IMR-90 (cell line): ENCODE measurements around the gene CDRT4. TPM values are rescaled to one million over a fixed set of nuclear protein-coding genes. Genes with fewer than 3 reads are reported as not detected.

Experiments
- ATAC-seq: fragments of 200-7000 bp; cut with Tn5 transposase; 2 replicates; pipeline ENCODE4 v1.9.1; 2020; ENCODE audit warnings: low read depth, mild to moderate bottlenecking, moderate library complexity
- BruUV-seq: library from RNA; stranded (reverse); fragments of 400-500 nt; replicated peaks from 2 replicates; lab custom pipeline; 2021; lab: Mats Ljungman, UMichigan
- CTCF ChIA-PET: fragments of 300-600 bp; formaldehyde crosslinking; extraction: SDS; loops from one replicate; lab custom pipeline; 2021; ENCODE audit warnings: antibody characterized with exemption; lab: Yijun Ruan, JAX
- POLR2A ChIA-PET: fragments of 300-600 bp; sonication (Branson Sonifier 250); formaldehyde crosslinking; loops from one replicate; lab custom pipeline; 2022; ENCODE audit warnings: antibody characterized with exemption; ENCODE audit not compliant: unreplicated experiment; lab: Charles Lee
- DNase-seq: peaks from one replicate; pipeline ENCODE4 v3.0.0; 2013
- H2AFZ ChIP-seq: replicated peaks from 2 replicates; pipeline ENCODE3; 2013; ENCODE audit warnings: low read length, mild to moderate bottlenecking; ENCODE audit not compliant: poor library complexity
- H2AK5ac ChIP-seq: 2 replicates; pipeline ENCODE4 v1.6.1; 2013; ENCODE audit warnings: low read depth, low read length, inconsistent platforms
- H2AK9ac ChIP-seq: replicated peaks from 2 replicates; pipeline ENCODE3; 2013; ENCODE audit warnings: mild to moderate bottlenecking, low read depth, low read length, moderate library complexity; ENCODE audit not compliant: poor library complexity
- H2BK120ac ChIP-seq: 2 replicates; pipeline ENCODE4 v1.6.1; 2013; ENCODE audit warnings: low read depth, low read length, inconsistent platforms
- H2BK15ac ChIP-seq: 3 replicates; pipeline ENCODE4 v1.6.1; 2013; ENCODE audit warnings: low read depth, low read length, inconsistent platforms
- H2BK20ac ChIP-seq: 2 replicates; pipeline ENCODE4 v1.6.1; 2013; ENCODE audit warnings: low read depth, mild to moderate bottlenecking, inconsistent platforms, low read length, moderate library complexity
- H2BK5ac ChIP-seq: 2 replicates; pipeline ENCODE4 v1.6.1; 2013; ENCODE audit warnings: mild to moderate bottlenecking, low read depth, low read length, inconsistent platforms; ENCODE audit not compliant: poor library complexity, severe bottlenecking
- H3K14ac ChIP-seq: replicated peaks from 2 replicates; pipeline ENCODE4 v1.6.1; 2013; ENCODE audit warnings: low read depth, low read length, inconsistent platforms
- H3K18ac ChIP-seq: 2 replicates; pipeline ENCODE4 v1.6.1; 2013; ENCODE audit warnings: low read depth, low read length, control low read depth
- H3K23ac ChIP-seq: 2 replicates; pipeline ENCODE4 v1.6.1; 2013; ENCODE audit warnings: low read depth, low read length, inconsistent platforms
- H3K27ac ChIP-seq: 2 replicates; pipeline ENCODE4 v1.5.1; 2013; ENCODE audit warnings: mild to moderate bottlenecking, control low read depth, low read length; ENCODE audit not compliant: insufficient read depth
- H3K27me3 ChIP-seq: 2 replicates; pipeline ENCODE4 v1.6.1; 2013; ENCODE audit warnings: low read length; ENCODE audit not compliant: control insufficient read depth, insufficient read depth
- H3K36me3 ChIP-seq: 2 replicates; pipeline ENCODE4 v1.6.1; 2013; ENCODE audit warnings: low read length, mixed read lengths; ENCODE audit not compliant: control insufficient read depth, insufficient read depth
- H3K4ac ChIP-seq: 2 replicates; pipeline ENCODE4 v1.6.1; 2013; ENCODE audit warnings: low read depth, low read length, inconsistent platforms
- H3K4me1 ChIP-seq: 2 replicates; pipeline ENCODE4 v1.6.1; 2013; ENCODE audit warnings: low read length, mixed read lengths; ENCODE audit not compliant: control insufficient read depth, insufficient read depth
- H3K4me2 ChIP-seq: 2 replicates; pipeline ENCODE4 v1.6.1; 2013; ENCODE audit warnings: low read depth, mild to moderate bottlenecking, control low read depth, low read length, moderate library complexity
- H3K4me3 ChIP-seq: 2 replicates; pipeline ENCODE4 v1.5.1; 2013; ENCODE audit warnings: low read depth, mild to moderate bottlenecking, control low read depth, low read length, moderate library complexity; ENCODE audit not compliant: insufficient read depth
- H3K56ac ChIP-seq: 2 replicates; pipeline ENCODE4 v1.6.1; 2013; ENCODE audit warnings: low read length, inconsistent platforms; ENCODE audit not compliant: insufficient read depth; ENCODE audit errors: extremely low read depth
- H3K79me1 ChIP-seq, 2 experiments: 2 replicates each; pipeline ENCODE4 v1.6.1; 2013; ENCODE audit warnings: low read length in 2 of 2, inconsistent platforms in 1 of 2, low read depth in 1 of 2
- H3K9ac ChIP-seq: 2 replicates; pipeline ENCODE4 v1.6.1; 2013; ENCODE audit warnings: low read depth, low read length, control low read depth
- H3K9me1 ChIP-seq: 2 replicates; pipeline ENCODE4 v1.6.1; 2013; ENCODE audit warnings: low read length, inconsistent platforms; ENCODE audit not compliant: insufficient read depth
- H3K9me3 ChIP-seq: 2 replicates; pipeline ENCODE4 v1.6.1; 2013; ENCODE audit warnings: low read length; ENCODE audit not compliant: control insufficient read depth, insufficient read depth
- H4K20me1 ChIP-seq: 2 replicates; pipeline ENCODE4 v1.6.1; 2013; ENCODE audit warnings: low read length, inconsistent platforms; ENCODE audit not compliant: insufficient read depth
- H4K5ac ChIP-seq: 2 replicates; pipeline ENCODE4 v1.6.1; 2013; ENCODE audit warnings: mild to moderate bottlenecking, low read depth, low read length, control low read depth
- H4K8ac ChIP-seq, 2 experiments: 2 replicates each; pipeline ENCODE4 v1.6.1; 2013; ENCODE audit warnings: low read depth in 2 of 2, low read length in 2 of 2, control low read depth in 1 of 2, inconsistent platforms in 1 of 2
- H4K91ac ChIP-seq: 2 replicates; pipeline ENCODE4 v1.6.1; 2013; ENCODE audit warnings: low read depth, low read length, inconsistent platforms; ENCODE audit not compliant: insufficient read depth
- BHLHE40 ChIP-seq: fragments of 150-350 bp; IDR thresholded peaks from 2 replicates; pipeline ENCODE4 v1.6.1; 2016; ENCODE audit warnings: mild to moderate bottlenecking, low read depth, low read length
- CHD1 ChIP-seq: IDR thresholded peaks from 2 replicates; pipeline ENCODE4 v1.6.1; 2012; ENCODE audit warnings: low read depth, low read length, improper control_type of control experiment
- FOS ChIP-seq: fragments of 150-350 bp; IDR thresholded peaks from 2 replicates; pipeline ENCODE4 v1.6.1; 2016; ENCODE audit warnings: low read depth, low read length
- MAFK ChIP-seq: IDR thresholded peaks from 2 replicates; pipeline ENCODE4 v1.6.1; 2012; ENCODE audit warnings: low read depth, low read length, improper control_type of control experiment
- MXI1 ChIP-seq: IDR thresholded peaks from 2 replicates; pipeline ENCODE4 v1.6.1; 2012; ENCODE audit warnings: low read depth, mild to moderate bottlenecking, low read length, moderate library complexity, borderline replicate concordance
- NFE2L2 ChIP-seq: fragments of 150-350 bp; IDR thresholded peaks from 2 replicates; pipeline ENCODE4 v1.6.1; 2016; ENCODE audit warnings: low read depth, mild to moderate bottlenecking, low read length
- POLR2A ChIP-seq: IDR thresholded peaks from 2 replicates; pipeline ENCODE4 v1.6.1; 2012; ENCODE audit warnings: mild to moderate bottlenecking, low read depth, low read length
- RAD21 ChIP-seq: IDR thresholded peaks from 2 replicates; pipeline ENCODE4 v1.6.1; 2012; ENCODE audit warnings: low read length, improper control_type of control experiment
- RCOR1 ChIP-seq: IDR thresholded peaks from 2 replicates; pipeline ENCODE4 v1.6.1; 2012; ENCODE audit warnings: mild to moderate bottlenecking, low read length, improper control_type of control experiment; ENCODE audit not compliant: insufficient replicate concordance
- RFX5 ChIP-seq: IDR thresholded peaks from 2 replicates; pipeline ENCODE4 v1.8.0; 2012; ENCODE audit warnings: low read depth, mild to moderate bottlenecking, low read length, moderate library complexity
- WGBS, 2 experiments: methylation state at CpG; one replicate each; pipeline versions ENCODE4 v1.1.5 to v1.1.7; 2013; ENCODE audit warnings: missing lambda C conversion rate in 2 of 2; ENCODE audit not compliant: insufficient read length in 1 of 2; ENCODE audit errors: extremely low coverage in 2 of 2; 5-methylcytosine and 5-hydroxymethylcytosine counted together
- dilution Hi-C: fragments of 300-500 bp; cut with HindIII; formaldehyde crosslinking; loops from one replicate; pipeline ENCODE4 v1.14.3; 2018; ENCODE audit warnings: low sequenced_read_pairs; ENCODE audit not compliant: unreplicated experiment
- in situ Hi-C: fragments of 300-500 bp; cut with MboI; formaldehyde crosslinking; loops from 3 replicates; pipeline ENCODE4 v1.14.3; 2019; ENCODE audit warnings: low sequenced_read_pairs, inconsistent platforms, mixed read lengths
- intact Hi-C: fragments of 100-400 bp; cut with micrococcal nuclease; formaldehyde crosslinking; loops from 2 replicates; pipeline ENCODE4 v1.10.0; 2022
- polyA plus RNA-seq, 3 experiments: library from polyadenylated mRNA; depleted of rRNA; stranded (reverse); fragments of >200 nt; gene quantifications; 2 replicates each; pipeline ENCODE4 v1.2.3, GENCODE V29; 2012; ENCODE audit warnings: low replicate concordance in 1 of 3
- total RNA-seq: library from RNA; depleted of rRNA; stranded (reverse); fragments of >200 nt; gene quantifications from 2 replicates; pipeline ENCODE4 v1.2.3, GENCODE V29; 2012
- TF ChIP-seq, protein P1 (sequence below): fragments of 150-350 bp; IDR thresholded peaks from 2 replicates; pipeline ENCODE4 v1.6.1; 2016; ENCODE audit warnings: low read depth, mild to moderate bottlenecking, low read length, moderate library complexity, borderline replicate concordance
- TF ChIP-seq, protein P2 (sequence below): fragments of 150-350 bp; IDR thresholded peaks from 2 replicates; pipeline ENCODE4 v1.6.1; 2017; ENCODE audit warnings: mild to moderate bottlenecking, antibody characterized with exemption, low read length, low read depth

CDRT4 gene
- total and polyA plus RNA-seq, 2 of the 4 experiments (the other 2 are of a cell fraction): 0.90 to 3.7 TPM

- no peak for ATAC-seq
- no peak overlapping the region for H2AK5ac ChIP-seq
- intact Hi-C loops: no loop called here
Observed at GRCh38 chr17:15478845-15479244, 11.4 kb upstream of the CDRT4 start.

More at GRCh38 chr17:15478845-15479244, 11.4 kb upstream of the CDRT4 start:
- Histone ChIP-seq H3K79me1 (no peaks in the 10 kb centered on the region), H3K36me3 (no peaks in the 10 kb centered on the region), H4K20me1 (no peaks in the 10 kb centered on the region), H4K5ac (no peak overlapping the region), H3K4ac (no peak overlapping the region), H4K91ac (no peak overlapping the region), H2BK15ac (no peak overlapping the region), H3K23ac (no peak overlapping the region), H3K27ac (no peak overlapping the region), H3K27me3 (no peaks in the 10 kb centered on the region), H3K4me3 (no peak overlapping the region), H2BK20ac (no peak overlapping the region), H2AFZ (no peak overlapping the region), H4K8ac (no peak overlapping the region), H2AK9ac (peak overlapping the region; percentile 33), H2BK5ac (no peak overlapping the region), H3K9me3 (no peaks in the 10 kb centered on the region), H2BK120ac (no peak overlapping the region), H3K56ac (no peak overlapping the region), H3K4me1 (peaks cover 8% of the 10 kb centered on the region), H3K9me1 (peaks cover 6% of the 10 kb centered on the region; the same call in 1 of the 2 replicates), H3K14ac (no peak overlapping the region), H3K9ac (no peak overlapping the region), H3K18ac (no peak overlapping the region; the same call in 1 of the 2 replicates), H3K4me2 (no peak overlapping the region)
- dilution Hi-C loops: no loop called here
- TF ChIP-seq, protein P1, sequence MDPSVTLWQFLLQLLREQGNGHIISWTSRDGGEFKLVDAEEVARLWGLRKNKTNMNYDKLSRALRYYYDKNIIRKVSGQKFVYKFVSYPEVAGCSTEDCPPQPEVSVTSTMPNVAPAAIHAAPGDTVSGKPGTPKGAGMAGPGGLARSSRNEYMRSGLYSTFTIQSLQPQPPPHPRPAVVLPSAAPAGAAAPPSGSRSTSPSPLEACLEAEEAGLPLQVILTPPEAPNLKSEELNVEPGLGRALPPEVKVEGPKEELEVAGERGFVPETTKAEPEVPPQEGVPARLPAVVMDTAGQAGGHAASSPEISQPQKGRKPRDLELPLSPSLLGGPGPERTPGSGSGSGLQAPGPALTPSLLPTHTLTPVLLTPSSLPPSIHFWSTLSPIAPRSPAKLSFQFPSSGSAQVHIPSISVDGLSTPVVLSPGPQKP: no peak
- TF ChIP-seq POLR2A (no peak), RFX5 (no peak), FOS (no peak), RCOR1 (no peak), MAFK (no peak), RAD21 (no peak), MXI1 (no peak), NFE2L2 (no peak), BHLHE40 (no peak), CHD1 (no peak)
- TF ChIP-seq, protein P2, sequence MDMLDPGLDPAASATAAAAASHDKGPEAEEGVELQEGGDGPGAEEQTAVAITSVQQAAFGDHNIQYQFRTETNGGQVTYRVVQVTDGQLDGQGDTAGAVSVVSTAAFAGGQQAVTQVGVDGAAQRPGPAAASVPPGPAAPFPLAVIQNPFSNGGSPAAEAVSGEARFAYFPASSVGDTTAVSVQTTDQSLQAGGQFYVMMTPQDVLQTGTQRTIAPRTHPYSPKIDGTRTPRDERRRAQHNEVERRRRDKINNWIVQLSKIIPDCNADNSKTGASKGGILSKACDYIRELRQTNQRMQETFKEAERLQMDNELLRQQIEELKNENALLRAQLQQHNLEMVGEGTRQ: no peak
- WGBS, 2 experiments: 100% methylated on average over 2 of the region's 5 CpGs; no CpG with 5 or more reads in 1 of the 2 experiments
- CTCF ChIA-PET: no interaction called here
- DNase-seq: no peak
- in situ Hi-C loops: no loop called here
- POLR2A ChIA-PET: no interaction called here
- no TSS peak for BruUV-seq
